ENCODE results near the gene SRP9.
"Not testable (repeated sequence)": the region's sequence is repeated elsewhere in the genome, so short reads cannot be mapped to it uniquely, and the experiment has no call there.

Gene SRP9

DNA sequence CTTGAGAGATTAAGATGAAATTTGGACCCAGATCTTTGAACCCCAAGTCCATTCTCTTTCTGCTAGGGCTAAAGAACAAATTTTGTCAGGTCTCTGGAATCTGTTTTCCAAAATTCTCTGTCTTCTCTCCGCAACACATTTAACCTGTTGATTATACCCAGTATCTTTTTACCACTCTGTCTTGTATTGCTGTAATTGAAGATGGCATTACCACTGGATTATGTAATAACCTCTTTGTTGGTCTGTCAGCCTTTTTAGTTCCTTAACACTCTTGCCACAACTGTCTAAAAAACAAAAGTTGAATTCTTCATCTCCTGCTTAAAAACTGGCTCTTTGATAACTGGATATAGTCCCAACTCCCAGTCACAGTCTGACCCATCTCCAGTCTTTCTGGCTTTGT is 3.0 kb downstream of the SRP9 start:
- H4K91ac ChIP-seq (ENCODE audit: low read length), result no peak overlapping the region
- no peak overlapping the region for H3K4ac ChIP-seq (ENCODE audit: low read depth in 1 of 2, low read length in 2 of 2)
- no peak overlapping the region for H2BK120ac ChIP-seq (ENCODE audit: low read depth, low read length)
- peaks cover 13% of the 10 kb centered on the region for H3K4me1 ChIP-seq (ENCODE audit: control insufficient read depth, insufficient read depth, low read depth, low read length)
- no peak overlapping the region for H3K4me2 ChIP-seq (ENCODE audit: low read length, poor library complexity, severe bottlenecking)
- H3K9me3 ChIP-seq (ENCODE audit: control insufficient read depth, low read length), result no peaks in the 10 kb centered on the region
- H4K8ac ChIP-seq (ENCODE audit: low read length), result no peak overlapping the region
- no peak overlapping the region for H3K27ac ChIP-seq (ENCODE audit: low read length, poor library complexity, severe bottlenecking)
- H3K23ac ChIP-seq (ENCODE audit: low read length in 2 of 2), result no peak overlapping the region
- no peak overlapping the region for H2AK5ac ChIP-seq (ENCODE audit: low read length, severe bottlenecking)
- DNase-seq, result no peak
- no peak overlapping the region for H2BK12ac ChIP-seq (ENCODE audit: low read length in 2 of 2)
- peaks cover 4% of the 10 kb centered on the region for H3K79me1 ChIP-seq (replicated peaks; ENCODE audit: low read length, poor library complexity, severe bottlenecking)
- no peak overlapping the region for H3K14ac ChIP-seq (ENCODE audit: low read length in 2 of 2)
- no peak overlapping the region for H3K4me3 ChIP-seq (ENCODE audit: insufficient read depth in 1 of 2, low read depth in 1 of 2, low read length in 2 of 2)
- peaks cover 9 to 29% of the 10 kb centered on the region in 2 experiments for H3K36me3 ChIP-seq (ENCODE audit: control insufficient read depth in 1 of 2, insufficient read depth in 2 of 2, low read depth in 1 of 2, low read length in 2 of 2)
- no peak overlapping the region for H3K18ac ChIP-seq (ENCODE audit: low read depth in 1 of 2, low read length in 2 of 2)
- H3K9ac ChIP-seq (ENCODE audit: low read length), result no peak overlapping the region
- H3K27me3 ChIP-seq (ENCODE audit: control insufficient read depth in 1 of 2, insufficient read depth in 1 of 2, low read length in 2 of 2), result no peaks in the 10 kb centered on the region
- no CpG with 5 or more reads among the region's 1 CpG for WGBS
- H2BK15ac ChIP-seq (ENCODE audit: low read depth, poor library complexity, severe bottlenecking), result no peak overlapping the region
- no peak overlapping the region for H2AFZ ChIP-seq (ENCODE audit: low read depth, low read length)
- H2BK5ac ChIP-seq (ENCODE audit: low read depth, low read length, poor library complexity, severe bottlenecking), result no peak overlapping the region

DNA sequence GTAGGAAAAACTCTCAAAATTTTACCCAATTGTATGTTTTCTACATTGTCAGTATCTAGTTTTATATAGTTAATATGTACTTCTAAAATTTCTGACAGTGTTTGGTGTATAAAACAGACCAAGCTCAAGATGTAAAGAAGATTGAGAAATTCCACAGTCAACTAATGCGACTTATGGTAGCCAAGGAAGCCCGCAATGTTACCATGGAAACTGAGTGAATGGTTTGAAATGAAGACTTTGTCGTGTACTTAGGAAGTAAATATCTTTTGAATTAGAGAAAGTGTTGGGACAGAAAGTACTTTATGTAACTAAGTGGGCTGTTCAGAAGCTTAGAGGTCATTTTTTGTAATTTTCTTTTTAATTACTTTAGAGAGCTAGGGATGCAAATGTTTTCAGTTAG is 11.5 kb downstream of the SRP9 start:
- Histone ChIP-seq H3K79me1 (replicated peaks; ENCODE audit: low read length, poor library complexity, severe bottlenecking) (peaks cover 11% of the 10 kb centered on the region), H3K36me3 (ENCODE audit: control insufficient read depth in 1 of 2, insufficient read depth in 2 of 2, low read depth in 1 of 2, low read length in 2 of 2) (peaks cover 39 to 76% of the 10 kb centered on the region in 2 experiments)
- not testable (repeated sequence) for H2BK120ac ChIP-seq (ENCODE audit: low read depth, low read length); H4K91ac ChIP-seq (ENCODE audit: low read length); H2AK5ac ChIP-seq (ENCODE audit: low read length, severe bottlenecking); H2BK12ac ChIP-seq (ENCODE audit: low read length in 2 of 2); H3K4me3 ChIP-seq (ENCODE audit: insufficient read depth in 1 of 2, low read depth in 1 of 2, low read length in 2 of 2); H3K4me2 ChIP-seq (ENCODE audit: low read length, poor library complexity, severe bottlenecking); H3K27ac ChIP-seq (ENCODE audit: low read length, poor library complexity, severe bottlenecking); H3K9me3 ChIP-seq (ENCODE audit: control insufficient read depth, low read length); DNase-seq; H3K18ac ChIP-seq (ENCODE audit: low read depth in 1 of 2, low read length in 2 of 2); H4K8ac ChIP-seq (ENCODE audit: low read length); H3K14ac ChIP-seq (ENCODE audit: low read length in 2 of 2); H2AFZ ChIP-seq (ENCODE audit: low read depth, low read length); H3K9ac ChIP-seq (ENCODE audit: low read length); H3K23ac ChIP-seq (ENCODE audit: low read length in 2 of 2); H3K4ac ChIP-seq (ENCODE audit: low read depth in 1 of 2, low read length in 2 of 2); H2BK15ac ChIP-seq (ENCODE audit: low read depth, poor library complexity, severe bottlenecking); H3K27me3 ChIP-seq (ENCODE audit: control insufficient read depth in 1 of 2, insufficient read depth in 1 of 2, low read length in 2 of 2); H2BK5ac ChIP-seq (ENCODE audit: low read depth, low read length, poor library complexity, severe bottlenecking); H3K4me1 ChIP-seq (ENCODE audit: control insufficient read depth, insufficient read depth, low read depth, low read length)
- WGBS, result 100% methylated on average over 1 of the region's 3 CpGs

GRCh38 chr1:225794954-225795353 is 17.3 kb downstream of the SRP9 start:
- H3K4ac ChIP-seq (ENCODE audit: low read depth in 1 of 2, low read length in 2 of 2), result no peak overlapping the region
- no peak overlapping the region for H3K23ac ChIP-seq (ENCODE audit: low read length in 2 of 2)
- no peak overlapping the region for H2BK12ac ChIP-seq (ENCODE audit: low read length in 2 of 2)
- no peak overlapping the region for H2AFZ ChIP-seq (ENCODE audit: low read depth, low read length)
- H3K79me1 ChIP-seq (replicated peaks; ENCODE audit: low read length, poor library complexity, severe bottlenecking), result peaks cover 9% of the 10 kb centered on the region
- WGBS, result 97% methylated on average over 4 of the region's 4 CpGs
- H4K91ac ChIP-seq (ENCODE audit: low read length), result no peak overlapping the region
- no peak overlapping the region for H2BK5ac ChIP-seq (ENCODE audit: low read depth, low read length, poor library complexity, severe bottlenecking)
- no peak overlapping the region for H2BK120ac ChIP-seq (ENCODE audit: low read depth, low read length)
- H3K9ac ChIP-seq (ENCODE audit: low read length), result no peak overlapping the region
- H3K18ac ChIP-seq (ENCODE audit: low read depth in 1 of 2, low read length in 2 of 2), result no peak overlapping the region
- H3K9me3 ChIP-seq (ENCODE audit: control insufficient read depth, low read length), result no peaks in the 10 kb centered on the region
- H3K4me2 ChIP-seq (ENCODE audit: low read length, poor library complexity, severe bottlenecking), result no peak overlapping the region
- H3K4me3 ChIP-seq (ENCODE audit: insufficient read depth in 1 of 2, low read depth in 1 of 2, low read length in 2 of 2), result no peak overlapping the region
- no peaks in the 10 kb centered on the region for H3K4me1 ChIP-seq (ENCODE audit: control insufficient read depth, insufficient read depth, low read depth, low read length)
- no peak overlapping the region for H2AK5ac ChIP-seq (ENCODE audit: low read length, severe bottlenecking)
- H3K27me3 ChIP-seq (ENCODE audit: control insufficient read depth in 1 of 2, insufficient read depth in 1 of 2, low read length in 2 of 2), result no peaks in the 10 kb centered on the region
- peaks cover 21 to 39% of the 10 kb centered on the region in 2 experiments for H3K36me3 ChIP-seq (ENCODE audit: control insufficient read depth in 1 of 2, insufficient read depth in 2 of 2, low read depth in 1 of 2, low read length in 2 of 2)
- no peak overlapping the region for H3K27ac ChIP-seq (ENCODE audit: low read length, poor library complexity, severe bottlenecking)
- no peak overlapping the region for H3K14ac ChIP-seq (ENCODE audit: low read length in 2 of 2)
- no peak overlapping the region for H2BK15ac ChIP-seq (ENCODE audit: low read depth, poor library complexity, severe bottlenecking)
- H4K8ac ChIP-seq (ENCODE audit: low read length), result no peak overlapping the region
- DNase-seq, result no peak

DNA sequence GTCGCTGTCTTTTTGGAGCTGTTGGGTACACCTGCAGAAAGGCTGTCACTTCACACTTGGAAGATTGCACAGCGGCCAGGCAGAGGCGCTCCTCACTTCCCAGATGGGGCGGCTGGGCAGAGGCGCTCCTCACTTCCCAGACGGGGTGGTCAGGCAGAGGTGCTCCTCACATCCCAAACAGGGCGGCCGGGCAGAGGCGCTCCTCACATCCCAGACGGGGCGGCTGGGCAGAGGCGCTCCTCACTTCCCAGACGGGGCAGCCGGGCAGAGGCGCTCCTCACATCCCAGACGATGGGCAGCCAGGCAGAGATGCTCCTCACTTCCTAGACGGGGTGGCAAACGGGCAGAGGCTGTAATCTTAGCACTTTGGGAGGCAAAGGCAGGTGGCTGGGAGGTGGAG is 18.5 kb downstream of the SRP9 start:
- not testable (repeated sequence) for H2AK5ac ChIP-seq (ENCODE audit: low read length, severe bottlenecking); H3K27ac ChIP-seq (ENCODE audit: low read length, poor library complexity, severe bottlenecking); H3K23ac ChIP-seq (ENCODE audit: low read length in 2 of 2); H2AFZ ChIP-seq (ENCODE audit: low read depth, low read length); H3K4me3 ChIP-seq (ENCODE audit: insufficient read depth in 1 of 2, low read depth in 1 of 2, low read length in 2 of 2); H3K18ac ChIP-seq (ENCODE audit: low read depth in 1 of 2, low read length in 2 of 2); H3K9ac ChIP-seq (ENCODE audit: low read length); H3K14ac ChIP-seq (ENCODE audit: low read length in 2 of 2); H3K4me2 ChIP-seq (ENCODE audit: low read length, poor library complexity, severe bottlenecking); H3K79me1 ChIP-seq (replicated peaks; ENCODE audit: low read length, poor library complexity, severe bottlenecking); H3K27me3 ChIP-seq (ENCODE audit: control insufficient read depth in 1 of 2, insufficient read depth in 1 of 2, low read length in 2 of 2); H3K9me3 ChIP-seq (ENCODE audit: control insufficient read depth, low read length); H3K4me1 ChIP-seq (ENCODE audit: control insufficient read depth, insufficient read depth, low read depth, low read length); H2BK5ac ChIP-seq (ENCODE audit: low read depth, low read length, poor library complexity, severe bottlenecking); H2BK15ac ChIP-seq (ENCODE audit: low read depth, poor library complexity, severe bottlenecking); DNase-seq; H4K91ac ChIP-seq (ENCODE audit: low read length); H2BK120ac ChIP-seq (ENCODE audit: low read depth, low read length); H2BK12ac ChIP-seq (ENCODE audit: low read length in 2 of 2); H4K8ac ChIP-seq (ENCODE audit: low read length); H3K4ac ChIP-seq (ENCODE audit: low read depth in 1 of 2, low read length in 2 of 2)
- peaks cover 19 to 29% of the 10 kb centered on the region in 2 experiments for H3K36me3 ChIP-seq (ENCODE audit: control insufficient read depth in 1 of 2, insufficient read depth in 2 of 2, low read depth in 1 of 2, low read length in 2 of 2)
- over 99% methylated on average over 18 of the region's 18 CpGs for WGBS
